H9 (cell line): ENCODE data around the gene CSTPP1. TPM values are rescaled to one million over a fixed set of nuclear protein-coding genes. Genes with fewer than 3 reads are reported as not detected.

Source experiments
- DNase-seq: peaks from one replicate; pipeline ENCODE4 v3.0.0-alpha.2; 2017
- H2AFZ ChIP-seq: one replicate; pipeline ENCODE4 v1.6.1; 2013; ENCODE audit warnings: mild to moderate bottlenecking, low read length, control low read depth, moderate library complexity
- H2AK5ac ChIP-seq: 2 replicates; pipeline ENCODE4 v1.6.1; 2013; ENCODE audit warnings: low read length, control low read depth, mixed read lengths; ENCODE audit not compliant: insufficient read length
- H2BK120ac ChIP-seq: one replicate; pipeline ENCODE4 v1.6.1; 2013; ENCODE audit warnings: low read depth, mild to moderate bottlenecking, low read length, control low read depth, inconsistent platforms; ENCODE audit not compliant: poor library complexity, severe bottlenecking
- H2BK12ac ChIP-seq: 2 replicates; pipeline ENCODE4 v1.6.1; 2013; ENCODE audit warnings: low read length, control low read depth, mixed read lengths, low read depth; ENCODE audit not compliant: insufficient read length
- H2BK15ac ChIP-seq: 2 replicates; pipeline ENCODE4 v1.6.1; 2013; ENCODE audit warnings: low read depth, low read length, control low read depth
- H2BK20ac ChIP-seq: one replicate; pipeline ENCODE4 v1.6.1; 2013; ENCODE audit warnings: low read depth, mild to moderate bottlenecking, low read length, control low read depth, inconsistent platforms; ENCODE audit not compliant: poor library complexity, severe bottlenecking
- H2BK5ac ChIP-seq: 2 replicates; pipeline ENCODE4 v1.6.1; 2013; ENCODE audit warnings: low read length, control low read depth, mixed read lengths; ENCODE audit not compliant: insufficient read length
- H3K14ac ChIP-seq: 2 replicates; pipeline ENCODE4 v1.6.1; 2013; ENCODE audit warnings: low read length, control low read depth; ENCODE audit not compliant: insufficient read depth
- H3K18ac ChIP-seq: 2 replicates; pipeline ENCODE4 v1.6.1; 2013; ENCODE audit warnings: low read depth, mild to moderate bottlenecking, mixed read lengths, low read length, control low read depth; ENCODE audit not compliant: insufficient read length
- H3K23ac ChIP-seq: 2 replicates; pipeline ENCODE4 v1.6.1; 2013; ENCODE audit warnings: low read length, control low read depth, mixed read lengths, low read depth; ENCODE audit not compliant: insufficient read length
- H3K23me2 ChIP-seq: 2 replicates; pipeline ENCODE4 v1.6.1; 2013; ENCODE audit warnings: low read depth, mild to moderate bottlenecking, mixed read lengths, low read length, control low read depth; ENCODE audit not compliant: insufficient read length, poor library complexity, severe bottlenecking
- H3K27ac ChIP-seq: 2 replicates; pipeline ENCODE4 v1.5.1; 2013; ENCODE audit warnings: low read length, control low read depth, mixed read lengths, low read depth; ENCODE audit not compliant: insufficient read length
- H3K27me3 ChIP-seq: 2 replicates; pipeline ENCODE4 v1.6.1; 2013; ENCODE audit warnings: low read length, control low read depth, inconsistent platforms; ENCODE audit not compliant: insufficient read depth
- H3K4ac ChIP-seq: 2 replicates; pipeline ENCODE4 v1.6.1; 2013; ENCODE audit warnings: low read depth, mild to moderate bottlenecking, control low read depth, inconsistent platforms, low read length, moderate library complexity
- H3K4me1 ChIP-seq: 2 replicates; pipeline ENCODE4 v1.6.1; 2013; ENCODE audit warnings: low read length, control low read depth, inconsistent platforms; ENCODE audit not compliant: insufficient read depth
- H3K4me2 ChIP-seq: 2 replicates; pipeline ENCODE4 v1.6.1; 2013; ENCODE audit warnings: low read length, control low read depth, mixed read lengths; ENCODE audit not compliant: insufficient read length, insufficient read depth
- H3K56ac ChIP-seq: 2 replicates; pipeline ENCODE4 v1.6.1; 2013; ENCODE audit warnings: low read depth, mild to moderate bottlenecking, mixed read lengths, low read length, control low read depth; ENCODE audit not compliant: insufficient read length
- H3K79me1 ChIP-seq: 2 replicates; pipeline ENCODE4 v1.6.1; 2013; ENCODE audit warnings: low read depth, mild to moderate bottlenecking, moderate library complexity, low read length, control low read depth, inconsistent platforms; ENCODE audit not compliant: insufficient read depth, poor library complexity, severe bottlenecking
- H3K79me2 ChIP-seq: 2 replicates; pipeline ENCODE4 v1.6.1; 2013; ENCODE audit warnings: low read length, control low read depth, inconsistent platforms; ENCODE audit not compliant: insufficient read depth
- H3K9ac ChIP-seq: 2 replicates; pipeline ENCODE4 v1.6.1; 2013; ENCODE audit warnings: low read length, control low read depth, mixed read lengths; ENCODE audit not compliant: insufficient read length; ENCODE audit errors: extremely low read depth
- H3K9me3 ChIP-seq: one replicate; pipeline ENCODE4 v1.6.1; 2013; ENCODE audit warnings: low read depth, low read length, inconsistent platforms; ENCODE audit not compliant: control insufficient read depth
- H3T11ph ChIP-seq: one replicate; pipeline ENCODE4 v1.6.1; 2013; ENCODE audit warnings: mild to moderate bottlenecking, low read length, control low read depth, inconsistent platforms
- H4K20me1 ChIP-seq: one replicate; pipeline ENCODE4 v1.6.1; 2013; ENCODE audit not compliant: control insufficient read depth, insufficient read length, insufficient read depth
- H4K5ac ChIP-seq: 2 replicates; pipeline ENCODE4 v1.6.1; 2013; ENCODE audit warnings: low read depth, mild to moderate bottlenecking, mixed read lengths, low read length, control low read depth; ENCODE audit not compliant: insufficient read length
- H4K8ac ChIP-seq: replicated peaks from 2 replicates; pipeline ENCODE4 v1.6.1; 2013; ENCODE audit warnings: low read length, control low read depth, mixed read lengths, low read depth; ENCODE audit not compliant: insufficient read length
- H4K91ac ChIP-seq: 2 replicates; pipeline ENCODE4 v1.6.1; 2013; ENCODE audit warnings: low read depth, mild to moderate bottlenecking, moderate library complexity, mixed read lengths, low read length, control low read depth; ENCODE audit not compliant: insufficient read length
- H3K27ac Mint-ChIP-seq, 3 experiments: 2 replicates in 2 of 3; 3 replicates in 1 of 3; pipeline ENCODE4 v1.8.0; 2020 to 2021; ENCODE audit warnings: mixed read lengths in 3 of 3, mild to moderate bottlenecking in 1 of 3, moderate library complexity in 1 of 3
- H3K27me3 Mint-ChIP-seq: 2 replicates; pipeline ENCODE4 v1.8.0; 2021; ENCODE audit warnings: low read depth, mild to moderate bottlenecking, moderate library complexity, mixed read lengths
- H3K36me3 Mint-ChIP-seq, 3 experiments: 2 replicates in 2 of 3; 3 replicates in 1 of 3; pipeline ENCODE4 v1.8.0; 2020 to 2021; ENCODE audit warnings: low read depth in 3 of 3, mixed read lengths in 3 of 3; ENCODE audit not compliant: insufficient read depth in 1 of 3
- H3K4me1 Mint-ChIP-seq, 2 experiments: 2 replicates each; pipeline ENCODE4 v1.8.0; 2020; ENCODE audit warnings: mixed read lengths in 2 of 2
- H3K4me3 Mint-ChIP-seq, 2 experiments: 2 replicates in 1 of 2; 3 replicates in 1 of 2; pipeline ENCODE4 v1.8.0; 2020 to 2021; ENCODE audit warnings: mild to moderate bottlenecking in 2 of 2, mixed read lengths in 2 of 2, moderate library complexity in 1 of 2
- H3K9me3 Mint-ChIP-seq, 2 experiments: 2 replicates in 1 of 2; 3 replicates in 1 of 2; pipeline ENCODE4 v1.8.0; 2020; ENCODE audit warnings: mild to moderate bottlenecking in 2 of 2, mixed read lengths in 2 of 2, moderate library complexity in 1 of 2
- WGBS: extraction: QIAGEN DNeasy Blood & Tissue Kit; methylation state at CpG from one replicate; pipeline ENCODE4 v1.1.7; 2013; ENCODE audit warnings: missing lambda C conversion rate, low lambda C conversion rate, mixed read lengths; ENCODE audit not compliant: insufficient read length; ENCODE audit errors: extremely low coverage; 5-methylcytosine and 5-hydroxymethylcytosine counted together
- total RNA-seq: library from RNA; stranded (reverse); gene quantifications from 2 replicates; pipeline ENCODE4 v1.2.1, GENCODE V29; 2021
- TF ChIP-seq, protein P1 (sequence below): fragments of 200-600 bp; sonication (generic); conservative IDR thresholded peaks from 3 replicates; pipeline ENCODE4 v1.8.0; 2021; ENCODE audit warnings: antibody characterized with exemption, mild to moderate bottlenecking

Gene CSTPP1
- total RNA-seq, 1 experiment from 2014 or later = 21.2 TPM

DNA sequence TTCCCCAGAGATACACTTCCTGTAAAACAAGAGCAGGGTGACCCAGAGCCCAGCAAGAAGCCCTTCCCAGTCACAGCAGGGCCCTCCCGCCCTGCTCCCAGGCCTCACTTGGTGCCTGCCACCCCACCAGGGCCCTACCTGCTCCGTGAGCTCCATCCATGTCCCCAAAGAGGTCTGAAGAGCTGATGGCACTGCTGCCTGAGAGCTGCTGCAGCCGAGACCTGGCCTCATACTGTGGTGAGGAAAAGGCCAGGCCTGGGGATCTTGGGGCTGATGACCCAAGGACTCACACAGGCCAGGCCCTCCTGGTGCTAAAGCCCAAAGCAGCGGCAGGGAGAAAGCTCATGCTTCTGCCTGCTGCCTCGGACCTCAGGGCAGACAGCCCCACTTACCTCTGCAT, 229.8 kb downstream of the CSTPP1 start:
- Histone ChIP-seq H3K79me2 (no peaks in the 10 kb centered on the region), H3K4ac (no peak overlapping the region), H2BK5ac (no peak overlapping the region), H3K9me3 (no peaks in the 10 kb centered on the region), H4K8ac (no peak overlapping the region), H3T11ph (no peak overlapping the region), H2BK20ac (no peak overlapping the region), H3K27me3 (no peaks in the 10 kb centered on the region), H3K4me2 (no peak overlapping the region), H2BK120ac (no peak overlapping the region), H3K4me1 (no peaks in the 10 kb centered on the region), H3K18ac (no peak overlapping the region), H2AK5ac (no peak overlapping the region), H4K91ac (no peak overlapping the region), H3K56ac (no peak overlapping the region), H3K9ac (no peak overlapping the region), H3K79me1 (no peaks in the 10 kb centered on the region), H3K27ac (no peak overlapping the region), H3K23me2 (no peaks in the 10 kb centered on the region), H4K20me1 (no peaks in the 10 kb centered on the region), H2AFZ (no peak overlapping the region), H4K5ac (no peak overlapping the region), H2BK15ac (no peak overlapping the region), H2BK12ac (no peak overlapping the region), H3K14ac (no peak overlapping the region), H3K23ac (no peak overlapping the region)
- Mint-ChIP-seq H3K36me3 (peaks cover 23 to 71% (median 58%) of the 10 kb centered on the region in 3 experiments), H3K27me3 (no peaks in the 10 kb centered on the region), H3K4me3 (no peak overlapping the region), H3K9me3 (no peaks in the 10 kb centered on the region), H3K27ac (no peak overlapping the region; a peak in 1 of 7 replicates), H3K4me1 (no peaks in the 10 kb centered on the region)
- TF ChIP-seq, protein P1, sequence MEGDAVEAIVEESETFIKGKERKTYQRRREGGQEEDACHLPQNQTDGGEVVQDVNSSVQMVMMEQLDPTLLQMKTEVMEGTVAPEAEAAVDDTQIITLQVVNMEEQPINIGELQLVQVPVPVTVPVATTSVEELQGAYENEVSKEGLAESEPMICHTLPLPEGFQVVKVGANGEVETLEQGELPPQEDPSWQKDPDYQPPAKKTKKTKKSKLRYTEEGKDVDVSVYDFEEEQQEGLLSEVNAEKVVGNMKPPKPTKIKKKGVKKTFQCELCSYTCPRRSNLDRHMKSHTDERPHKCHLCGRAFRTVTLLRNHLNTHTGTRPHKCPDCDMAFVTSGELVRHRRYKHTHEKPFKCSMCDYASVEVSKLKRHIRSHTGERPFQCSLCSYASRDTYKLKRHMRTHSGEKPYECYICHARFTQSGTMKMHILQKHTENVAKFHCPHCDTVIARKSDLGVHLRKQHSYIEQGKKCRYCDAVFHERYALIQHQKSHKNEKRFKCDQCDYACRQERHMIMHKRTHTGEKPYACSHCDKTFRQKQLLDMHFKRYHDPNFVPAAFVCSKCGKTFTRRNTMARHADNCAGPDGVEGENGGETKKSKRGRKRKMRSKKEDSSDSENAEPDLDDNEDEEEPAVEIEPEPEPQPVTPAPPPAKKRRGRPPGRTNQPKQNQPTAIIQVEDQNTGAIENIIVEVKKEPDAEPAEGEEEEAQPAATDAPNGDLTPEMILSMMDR = no peak
- no peak for DNase-seq
- no CpG with 5 or more reads among the region's 5 CpGs for WGBS
